H1 (cell line): ENCODE results near the gene CDK19. TPM values are rescaled to one million over a fixed set of nuclear protein-coding genes. Genes with fewer than 3 reads are reported as not detected.

Source experiments
- CTCF ChIA-PET: fragments of 300-600 bp; sonication (Branson Sonifier 250); formaldehyde crosslinking; loops from one replicate; lab custom pipeline; 2021; ENCODE audit not compliant: partially characterized antibody; lab: Charles Lee
- POLR2A ChIA-PET: fragments of 300-600 bp; sonication (Branson Sonifier 250); formaldehyde crosslinking; loops from one replicate; lab custom pipeline; 2021; ENCODE audit warnings: inconsistent platforms; ENCODE audit not compliant: partially characterized antibody; lab: Charles Lee
- DNase-seq, 2 experiments: peaks; one replicate each; pipeline versions ENCODE4 v3.0.0 to v3.0.0-alpha.2; 2010 to 2022; ENCODE audit warnings: low spot score in 2 of 2, low read depth in 1 of 2, mixed read lengths in 1 of 2
- FAIRE-seq: peaks from 2 replicates; lab custom pipeline; 2011; peaks lifted over from hg19 to GRCh38; lab: Jason Lieb, UNC
- H2AFZ ChIP-seq: 2 replicates; pipeline ENCODE4 v1.8.1; 2012; ENCODE audit warnings: low read length, inconsistent platforms
- H2AK5ac ChIP-seq: 2 replicates; pipeline ENCODE4 v1.6.1; 2013; ENCODE audit warnings: low read depth, low read length
- H2BK120ac ChIP-seq: replicated peaks from 2 replicates; pipeline ENCODE3; 2013; ENCODE audit warnings: low read depth, low read length, inconsistent platforms
- H2BK12ac ChIP-seq: 2 replicates; pipeline ENCODE4 v1.6.1; 2013; ENCODE audit warnings: low read depth, low read length
- H2BK15ac ChIP-seq: 2 replicates; pipeline ENCODE4 v1.6.1; 2013; ENCODE audit warnings: low read length
- H2BK20ac ChIP-seq: 2 replicates; pipeline ENCODE4 v1.6.1; 2013; ENCODE audit warnings: low read length
- H2BK5ac ChIP-seq: 2 replicates; pipeline ENCODE4 v1.6.1; 2013; ENCODE audit warnings: low read depth, low read length
- H3K14ac ChIP-seq: 2 replicates; pipeline ENCODE4 v1.6.1; 2013; ENCODE audit warnings: inconsistent platforms; ENCODE audit not compliant: insufficient read length
- H3K18ac ChIP-seq: 2 replicates; pipeline ENCODE4 v1.6.1; 2013; ENCODE audit warnings: low read length; ENCODE audit errors: extremely low read depth
- H3K23ac ChIP-seq: 2 replicates; pipeline ENCODE4 v1.6.1; 2013; ENCODE audit warnings: inconsistent platforms; ENCODE audit not compliant: insufficient read length
- H3K23me2 ChIP-seq: 2 replicates; pipeline ENCODE4 v1.6.1; 2013; ENCODE audit warnings: low read depth, low read length
- H3K27ac ChIP-seq: 2 replicates; pipeline ENCODE4 v1.6.1; 2011; ENCODE audit warnings: low read depth, low read length, inconsistent platforms
- H3K27me3 ChIP-seq, 4 experiments: replicated peaks in 1 of 4; 1 replicate in 1 of 4; 2 replicates in 3 of 4; pipeline versions ENCODE4 v1.6.1 to v1.8.1; 2011 to 2013; ENCODE audit warnings: low read length in 3 of 4, mild to moderate bottlenecking in 3 of 4, inconsistent platforms in 2 of 4, mixed read lengths in 2 of 4, moderate library complexity in 1 of 4; ENCODE audit not compliant: control insufficient read depth in 3 of 4, insufficient read depth in 3 of 4; ENCODE audit errors: extremely low read depth in 1 of 4
- H3K36me3 ChIP-seq, 4 experiments: 2 replicates each; pipeline versions ENCODE4 v1.6.1 to v1.8.1; 2011 to 2013; ENCODE audit warnings: mild to moderate bottlenecking in 4 of 4, low read length in 3 of 4, moderate library complexity in 2 of 4, control low read depth in 1 of 4, inconsistent platforms in 1 of 4; ENCODE audit not compliant: insufficient read depth in 4 of 4, control insufficient read depth in 2 of 4
- H3K4ac ChIP-seq: replicated peaks from 2 replicates; pipeline ENCODE3; 2013; ENCODE audit warnings: low read length, low read depth, mixed read lengths, inconsistent platforms; ENCODE audit not compliant: insufficient read length
- H3K4me1 ChIP-seq, 4 experiments: replicated peaks in 1 of 4; 1 replicate in 1 of 4; 2 replicates in 3 of 4; pipeline versions ENCODE4 v1.6.1 to v1.8.1; 2011 to 2013; ENCODE audit warnings: low read length in 3 of 4, inconsistent platforms in 2 of 4, mixed read lengths in 1 of 4; ENCODE audit not compliant: insufficient read depth in 4 of 4, control insufficient read depth in 3 of 4
- H3K4me2 ChIP-seq, 2 experiments: 2 replicates each; pipeline versions ENCODE4 v1.6.1 to v1.8.1; 2011 to 2013; ENCODE audit warnings: low read depth in 2 of 2, low read length in 2 of 2, control low read depth in 1 of 2, inconsistent platforms in 1 of 2, mild to moderate bottlenecking in 1 of 2; ENCODE audit not compliant: insufficient read depth in 1 of 2
- H3K4me3 ChIP-seq, 4 experiments: fragments of 200-600, 300-600 bp in 1 of 4; sonication (generic), shearing (Covaris generic), sonication (Bioruptor Twin) in 1 of 4; 2 replicates each; pipeline versions ENCODE4 v1.5.1 to v1.8.1; 2011 to 2016; ENCODE audit warnings: low read length in 4 of 4, low read depth in 3 of 4, control low read depth in 2 of 4, inconsistent platforms in 2 of 4, mild to moderate bottlenecking in 2 of 4, mixed read lengths in 1 of 4, moderate library complexity in 1 of 4; ENCODE audit not compliant: insufficient read depth in 2 of 4; ENCODE audit errors: extremely low read depth in 1 of 4
- H3K56ac ChIP-seq: replicated peaks from 2 replicates; pipeline ENCODE3; 2013; ENCODE audit warnings: low read depth, mild to moderate bottlenecking, mixed read lengths, low read length, inconsistent platforms; ENCODE audit not compliant: insufficient read length
- H3K79me1 ChIP-seq: 2 replicates; pipeline ENCODE4 v1.6.1; 2013; ENCODE audit warnings: low read depth, low read length, control low read depth
- H3K79me2 ChIP-seq, 2 experiments: 2 replicates each; pipeline versions ENCODE4 v1.6.1 to v1.8.1; 2012 to 2013; ENCODE audit warnings: low read length in 2 of 2, mild to moderate bottlenecking in 2 of 2, inconsistent platforms in 1 of 2; ENCODE audit not compliant: insufficient read depth in 2 of 2, control insufficient read depth in 1 of 2
- H3K9ac ChIP-seq, 4 experiments: replicated peaks in 1 of 4; 1 replicate in 1 of 4; 2 replicates in 3 of 4; pipeline versions ENCODE4 v1.6.1 to v1.8.1; 2011 to 2013; ENCODE audit warnings: low read depth in 3 of 4, low read length in 3 of 4, control low read depth in 2 of 4, mild to moderate bottlenecking in 2 of 4, moderate library complexity in 2 of 4, inconsistent platforms in 1 of 4; ENCODE audit errors: extremely low read depth in 1 of 4
- H3K9me3 ChIP-seq, 2 experiments: 2 replicates each; pipeline versions ENCODE4 v1.6.1 to v1.8.1; 2012 to 2013; ENCODE audit warnings: mild to moderate bottlenecking in 2 of 2, moderate library complexity in 2 of 2, control low read depth in 1 of 2, inconsistent platforms in 1 of 2, low read depth in 1 of 2, low read length in 1 of 2, mixed read lengths in 1 of 2; ENCODE audit not compliant: insufficient read depth in 2 of 2
- H4K20me1 ChIP-seq, 2 experiments: replicated peaks in 1 of 2; 2 replicates each; pipeline versions ENCODE3 to v1.8.1; 2011 to 2013; ENCODE audit warnings: inconsistent platforms in 2 of 2, low read length in 2 of 2, mild to moderate bottlenecking in 1 of 2; ENCODE audit not compliant: insufficient read depth in 2 of 2, control insufficient read depth in 1 of 2
- H4K5ac ChIP-seq: 2 replicates; pipeline ENCODE4 v1.6.1; 2013; ENCODE audit warnings: low read length, low read depth, mixed read lengths, inconsistent platforms; ENCODE audit not compliant: insufficient read length
- H4K8ac ChIP-seq: 2 replicates; pipeline ENCODE4 v1.8.0; 2013; ENCODE audit warnings: mild to moderate bottlenecking, moderate library complexity, low read length, inconsistent platforms; ENCODE audit not compliant: insufficient read depth; ENCODE audit errors: extremely low read depth
- H4K91ac ChIP-seq: replicated peaks from 2 replicates; pipeline ENCODE3; 2013; ENCODE audit warnings: low read length, mixed read lengths, inconsistent platforms; ENCODE audit not compliant: insufficient read length
- BCL11A ChIP-seq, 2 experiments: IDR thresholded peaks; one replicate each; pipeline ENCODE4 v1.6.1; 2011; ENCODE audit warnings: low read depth in 2 of 2, low read length in 2 of 2, mild to moderate bottlenecking in 2 of 2
- CBX8 ChIP-seq: fragments of 300-800, 300-1000 bp; sonication (generic); IDR thresholded peaks from 2 replicates; pipeline ENCODE4 v1.7.1; 2016; ENCODE audit warnings: low read depth, low read length, borderline replicate concordance
- CTBP2 ChIP-seq: IDR thresholded peaks from 2 replicates; pipeline ENCODE4 v1.7.0; 2011; ENCODE audit warnings: borderline replicate concordance, mild to moderate bottlenecking, moderate library complexity, mixed read lengths, low read length; ENCODE audit not compliant: insufficient read depth, insufficient read length
- KDM5A ChIP-seq: fragments of 200-600 bp; IDR thresholded peaks from 2 replicates; pipeline ENCODE4 v1.7.1; 2012; ENCODE audit warnings: mild to moderate bottlenecking, low read length, inconsistent platforms, mixed read lengths
- RFX5 ChIP-seq: IDR thresholded peaks from 2 replicates; pipeline ENCODE4 v1.6.1; 2011; ENCODE audit warnings: low read depth, low read length, improper control_type of control experiment, borderline replicate concordance
- TCF12 ChIP-seq: IDR thresholded peaks from 2 replicates; pipeline ENCODE4 v1.6.1; 2011; ENCODE audit warnings: low read depth, mild to moderate bottlenecking, low read length
- TEAD4 ChIP-seq: IDR thresholded peaks from 2 replicates; pipeline ENCODE4 v1.6.1; 2012; ENCODE audit warnings: low read depth, low read length, inconsistent platforms, mixed read lengths
- ZNF274 ChIP-seq: IDR thresholded peaks from 2 replicates; pipeline ENCODE4 v1.7.0; 2012; ENCODE audit warnings: low read length, borderline replicate concordance; ENCODE audit errors: extremely low read depth
- WGBS, 2 experiments: shearing (Covaris generic) in 1 of 2; methylation state at CpG; one replicate each; pipeline versions ENCODE4 v1.1.6 to v1.1.7; 2013 to 2015; ENCODE audit warnings: low lambda C conversion rate in 2 of 2, mixed read lengths in 2 of 2, inconsistent platforms in 1 of 2, low coverage in 1 of 2, missing lambda C conversion rate in 1 of 2; ENCODE audit not compliant: insufficient replicate concordance in 2 of 2, insufficient coverage in 1 of 2, insufficient read length in 1 of 2; ENCODE audit errors: extremely low coverage in 1 of 2, missing lambda C conversion rate in 1 of 2; 5-methylcytosine and 5-hydroxymethylcytosine counted together
- polyA plus RNA-seq, 7 experiments: library from polyadenylated mRNA; depleted of rRNA in 3 of 7; stranded (reverse) in 5 of 7; unstranded in 2 of 7; fragments of >200 nt in 5 of 7; fragments of 200-250 nt in 2 of 7; gene quantifications; 1 replicate in 5 of 7; 2 replicates in 1 of 7; 4 replicates in 1 of 7; pipeline versions ENCODE4 v1.2.1 to v1.2.3, GENCODE V29; 2011 to 2013; ENCODE audit warnings: missing spikeins in 2 of 7, mixed read lengths in 2 of 7
- total RNA-seq: library from RNA; stranded (reverse); fragmentation: NEBNext Ultra II Directional; extraction: Animal tissue kit (Norgen Biotek cat#: 25700); gene quantifications from 2 replicates; pipeline ENCODE4 v1.2.1, GENCODE V29; 2021
- TF ChIP-seq, protein P1 (sequence below), 3 experiments: IDR thresholded peaks; 1 replicate in 2 of 3; 2 replicates in 1 of 3; pipeline versions ENCODE4 v1.5.1 to v1.6.1; 2011; ENCODE audit warnings: low read length in 3 of 3, mild to moderate bottlenecking in 3 of 3, inconsistent platforms in 2 of 3, low read depth in 1 of 3, moderate library complexity in 1 of 3; ENCODE audit not compliant: insufficient read depth in 1 of 3; ENCODE audit errors: control extremely low read depth in 1 of 3
- TF ChIP-seq, protein P2 (sequence below): IDR thresholded peaks from 2 replicates; pipeline ENCODE4 v1.6.1; 2012; ENCODE audit warnings: inconsistent platforms

The CDK19 gene
- total and polyA plus RNA-seq, 2 of the 8 experiments (the other 6 are each of a cell fraction or from before 2014, with no cell fraction given) = 4.9 to 12.6 TPM

DNA sequence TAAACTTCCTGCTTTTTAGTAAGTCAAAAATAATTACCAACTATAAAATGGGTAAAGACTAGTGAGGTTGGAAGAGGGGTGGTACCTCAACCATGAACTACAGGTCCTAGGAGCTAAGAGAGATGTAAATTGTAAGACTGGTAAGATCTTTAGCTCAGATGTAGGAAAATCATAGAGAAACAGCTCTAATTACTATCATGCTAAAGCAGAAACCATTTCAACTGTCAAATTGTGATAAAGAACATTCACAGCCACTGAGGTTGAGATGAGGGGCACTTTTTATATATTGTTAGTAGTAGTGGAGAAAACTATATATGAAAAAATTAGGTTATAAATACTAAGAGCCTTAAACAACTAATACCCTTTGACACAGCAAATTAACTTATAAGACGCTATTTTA, 20.0 kb downstream of the CDK19 start:
- no peak overlapping the region for H2BK15ac ChIP-seq
- no peak overlapping the region for H3K27ac ChIP-seq
- H3K18ac ChIP-seq = no peak overlapping the region
- no peak overlapping the region for H3K4me3 ChIP-seq
- H2BK5ac ChIP-seq = no peak overlapping the region
- H4K8ac ChIP-seq = no peak overlapping the region
- H4K91ac ChIP-seq = no peak overlapping the region
- no peaks in the 10 kb centered on the region for H4K20me1 ChIP-seq
- no peaks in the 10 kb centered on the region for H3K27me3 ChIP-seq
- POLR2A ChIA-PET = interaction anchor here (1.2 to 1.3 kb wide), 2 partner anchors 20 to 80 kb away, joined by 3 to 5 read pairs; partner anchors contain the start of genes AMD1 and CDK19
- no peaks in the 10 kb centered on the region for H3K4me1 ChIP-seq
- no peaks in the 10 kb centered on the region for H3K23me2 ChIP-seq
- CTCF ChIA-PET = interaction anchor here (0.6 kb wide), 1 partner anchor 42 kb away, joined by 3 read pairs; no protein-coding TSS in a partner anchor
- H3K4ac ChIP-seq = no peak overlapping the region
- H2BK20ac ChIP-seq = no peak overlapping the region
- H4K5ac ChIP-seq = no peak overlapping the region
- no peak overlapping the region for H3K4me2 ChIP-seq
- no peak overlapping the region for H3K9ac ChIP-seq
- H2AFZ ChIP-seq = no peak overlapping the region
- FAIRE-seq = no peak
- no peak overlapping the region for H2AK5ac ChIP-seq
- no peak overlapping the region for H3K56ac ChIP-seq
- no peak overlapping the region for H3K14ac ChIP-seq
- no peaks in the 10 kb centered on the region for H3K36me3 ChIP-seq
- H3K23ac ChIP-seq = no peak overlapping the region
- no peaks in the 10 kb centered on the region for H3K9me3 ChIP-seq
- H2BK120ac ChIP-seq = no peak overlapping the region
- no peaks in the 10 kb centered on the region; the same call in none of the 2 replicates for H3K79me1 ChIP-seq
- H2BK12ac ChIP-seq = no peak overlapping the region
- DNase-seq = no peak
- peaks cover 0 to 33% of the 10 kb centered on the region in 2 experiments; a peak in 2 of 4 replicates for H3K79me2 ChIP-seq
- 86% methylated on average over 1 of the region's 1 CpG; no CpG with 5 or more reads in 1 of the 2 experiments for WGBS, 2 experiments
- no peak for TF ChIP-seq ZNF274
- TF ChIP-seq KDM5A = no peak
- TF ChIP-seq, protein P1, sequence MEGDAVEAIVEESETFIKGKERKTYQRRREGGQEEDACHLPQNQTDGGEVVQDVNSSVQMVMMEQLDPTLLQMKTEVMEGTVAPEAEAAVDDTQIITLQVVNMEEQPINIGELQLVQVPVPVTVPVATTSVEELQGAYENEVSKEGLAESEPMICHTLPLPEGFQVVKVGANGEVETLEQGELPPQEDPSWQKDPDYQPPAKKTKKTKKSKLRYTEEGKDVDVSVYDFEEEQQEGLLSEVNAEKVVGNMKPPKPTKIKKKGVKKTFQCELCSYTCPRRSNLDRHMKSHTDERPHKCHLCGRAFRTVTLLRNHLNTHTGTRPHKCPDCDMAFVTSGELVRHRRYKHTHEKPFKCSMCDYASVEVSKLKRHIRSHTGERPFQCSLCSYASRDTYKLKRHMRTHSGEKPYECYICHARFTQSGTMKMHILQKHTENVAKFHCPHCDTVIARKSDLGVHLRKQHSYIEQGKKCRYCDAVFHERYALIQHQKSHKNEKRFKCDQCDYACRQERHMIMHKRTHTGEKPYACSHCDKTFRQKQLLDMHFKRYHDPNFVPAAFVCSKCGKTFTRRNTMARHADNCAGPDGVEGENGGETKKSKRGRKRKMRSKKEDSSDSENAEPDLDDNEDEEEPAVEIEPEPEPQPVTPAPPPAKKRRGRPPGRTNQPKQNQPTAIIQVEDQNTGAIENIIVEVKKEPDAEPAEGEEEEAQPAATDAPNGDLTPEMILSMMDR (IDR thresholded peaks at IDR 0.05; ENCODE audit: control extremely low read depth in 1 of 3, insufficient read depth in 1 of 3, low read depth in 1 of 3, low read length in 3 of 3) = no peak
- TF ChIP-seq BCL11A (IDR thresholded peaks at IDR 0.05; ENCODE audit: low read depth in 2 of 2, low read length in 2 of 2) = no peak
- TF ChIP-seq TEAD4 = no peak
- no peak for TF ChIP-seq CBX8
- no peak for TF ChIP-seq RFX5
- TF ChIP-seq, protein P2, sequence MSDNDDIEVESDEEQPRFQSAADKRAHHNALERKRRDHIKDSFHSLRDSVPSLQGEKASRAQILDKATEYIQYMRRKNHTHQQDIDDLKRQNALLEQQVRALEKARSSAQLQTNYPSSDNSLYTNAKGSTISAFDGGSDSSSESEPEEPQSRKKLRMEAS = no peak
- no peak for TF ChIP-seq CTBP2
- no peak for TF ChIP-seq TCF12
